ENCODE results near the gene AACS. TPM values are rescaled to one million over a fixed set of nuclear protein-coding genes. Genes with fewer than 3 reads are reported as not detected.

AACS gene
- total and polyA plus RNA-seq, 2 donors (not counting 1 experiment from before 2014, with no cell fraction given), result 6.1 to 20.8 TPM

DNA sequence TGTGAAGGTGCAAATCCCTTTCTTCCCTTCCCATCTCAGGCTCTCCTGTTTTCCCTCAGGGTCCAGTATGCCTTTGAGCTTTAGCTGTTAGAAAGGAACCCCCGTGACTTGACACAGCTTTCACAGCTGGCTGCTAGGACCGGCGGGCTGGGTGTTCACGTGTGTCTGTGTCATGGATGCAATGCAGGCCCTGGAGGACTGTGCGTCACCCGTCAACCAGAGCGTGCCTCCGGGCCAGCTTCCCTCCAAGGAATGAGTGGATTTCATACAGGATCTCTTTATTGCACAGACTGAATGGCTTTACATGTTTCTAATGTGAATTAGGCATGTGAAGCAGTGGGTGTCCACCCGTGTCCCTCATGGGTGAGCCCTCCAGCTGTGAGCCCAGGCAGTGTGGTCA is 77.4 kb downstream of the AACS start:
- no peak for ATAC-seq (ENCODE audit: low read depth)
- no peak overlapping the region for H3K9ac ChIP-seq (ENCODE audit: low read length)

DNA sequence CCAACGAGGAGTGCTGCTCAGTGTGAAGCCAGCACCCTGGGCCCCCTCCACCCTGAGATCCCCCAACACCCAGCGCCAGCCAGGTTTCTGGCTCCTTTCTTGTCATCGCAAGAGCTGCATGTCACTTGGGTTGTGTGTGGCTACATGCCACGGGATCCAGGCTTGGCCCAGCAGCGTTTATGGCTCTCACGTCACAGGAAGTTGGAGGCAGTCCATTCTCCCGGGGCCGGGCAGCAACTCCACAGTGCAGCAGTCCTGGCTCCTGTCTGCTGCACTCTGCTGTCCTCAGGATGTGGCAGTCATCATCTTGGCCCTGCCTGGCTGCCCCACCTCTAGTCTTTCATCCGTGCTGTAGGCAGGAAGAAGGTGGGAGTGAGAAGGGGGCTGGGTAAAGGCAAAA is 78.3 kb downstream of the AACS start:
- DNase-seq (no peak), ATAC-seq (ENCODE audit: low read depth) (no peak)
- no peak overlapping the region for H3K4me3 ChIP-seq (ENCODE audit: control extremely low read depth in 1 of 5, extremely low read depth in 1 of 5, insufficient read depth in 1 of 5, low read depth in 2 of 5, low read length in 4 of 5)
- Mint-ChIP-seq H3K9me3 (ENCODE audit: insufficient read depth) (no peaks in the 10 kb centered on the region), H3K27ac (no peak overlapping the region), H3K4me3 (no peak overlapping the region), H3K4me1 (peaks cover 10% of the 10 kb centered on the region), H3K27me3 (no peaks in the 10 kb centered on the region)
- intact Hi-C loops (cut with micrococcal nuclease), result no loop called here
- no peaks in the 10 kb centered on the region for H4K20me1 ChIP-seq (ENCODE audit: control insufficient read depth, insufficient read depth, low read length, poor library complexity, severe bottlenecking)
- H3K9ac ChIP-seq (ENCODE audit: low read length), result no peak overlapping the region
- H3K27me3 ChIP-seq (replicated peaks in 1 of 4; ENCODE audit: control extremely low read depth in 1 of 4, control insufficient read depth in 3 of 4, insufficient read depth in 4 of 4, low read length in 3 of 4), result no peaks in the 10 kb centered on the region
- no peaks in the 10 kb centered on the region for H3K9me3 ChIP-seq (ENCODE audit: control extremely low read depth in 1 of 3, control insufficient read depth in 2 of 3, insufficient read depth in 1 of 3, low read length in 2 of 3)
- ChIA-PET POLR2A (no interaction called here), CTCF (no interaction called here)
- TF ChIP-seq, protein P1, sequence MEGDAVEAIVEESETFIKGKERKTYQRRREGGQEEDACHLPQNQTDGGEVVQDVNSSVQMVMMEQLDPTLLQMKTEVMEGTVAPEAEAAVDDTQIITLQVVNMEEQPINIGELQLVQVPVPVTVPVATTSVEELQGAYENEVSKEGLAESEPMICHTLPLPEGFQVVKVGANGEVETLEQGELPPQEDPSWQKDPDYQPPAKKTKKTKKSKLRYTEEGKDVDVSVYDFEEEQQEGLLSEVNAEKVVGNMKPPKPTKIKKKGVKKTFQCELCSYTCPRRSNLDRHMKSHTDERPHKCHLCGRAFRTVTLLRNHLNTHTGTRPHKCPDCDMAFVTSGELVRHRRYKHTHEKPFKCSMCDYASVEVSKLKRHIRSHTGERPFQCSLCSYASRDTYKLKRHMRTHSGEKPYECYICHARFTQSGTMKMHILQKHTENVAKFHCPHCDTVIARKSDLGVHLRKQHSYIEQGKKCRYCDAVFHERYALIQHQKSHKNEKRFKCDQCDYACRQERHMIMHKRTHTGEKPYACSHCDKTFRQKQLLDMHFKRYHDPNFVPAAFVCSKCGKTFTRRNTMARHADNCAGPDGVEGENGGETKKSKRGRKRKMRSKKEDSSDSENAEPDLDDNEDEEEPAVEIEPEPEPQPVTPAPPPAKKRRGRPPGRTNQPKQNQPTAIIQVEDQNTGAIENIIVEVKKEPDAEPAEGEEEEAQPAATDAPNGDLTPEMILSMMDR (IDR thresholded peaks at IDR 0.05), result no peak
- no peak for TF ChIP-seq EZH2 (IDR thresholded peaks at IDR 0.05; ENCODE audit: borderline replicate concordance, insufficient read depth, low read depth, low read length, poor library complexity, severe bottlenecking)
- no peaks in the 10 kb centered on the region for H3K36me3 ChIP-seq (replicated peaks in 1 of 2; ENCODE audit: control extremely low read depth in 1 of 2, control insufficient read depth in 1 of 2, extremely low read depth in 1 of 2, insufficient read depth in 2 of 2, low read length in 1 of 2)
- H2AFZ ChIP-seq (ENCODE audit: insufficient read depth, low read depth, low read length, poor library complexity, severe bottlenecking), result no peak overlapping the region
- 77% methylated on average over 9 of the region's 9 CpGs for WGBS (ENCODE audit: insufficient coverage)
- H3K79me2 ChIP-seq (ENCODE audit: control insufficient read depth, insufficient read depth, low read length), result no peaks in the 10 kb centered on the region
- peaks cover 0 to 5% of the 10 kb centered on the region in 2 donors for H3K4me1 ChIP-seq (ENCODE audit: control insufficient read depth in 2 of 2, insufficient read depth in 2 of 2, low read length in 2 of 2)
- H3K27ac ChIP-seq (ENCODE audit: low read length in 2 of 2), result no peak overlapping the region
- no peak overlapping the region for H3K4me2 ChIP-seq (replicated peaks; ENCODE audit: low read depth, low read length, poor library complexity, severe bottlenecking)

More for the DNA sequence above, 77.4 kb downstream of the AACS start:
- H4K20me1 ChIP-seq (ENCODE audit: control insufficient read depth, insufficient read depth, low read length, poor library complexity, severe bottlenecking), result no peaks in the 10 kb centered on the region
- Mint-ChIP-seq H3K4me1 (peaks cover 4% of the 10 kb centered on the region), H3K9me3 (ENCODE audit: insufficient read depth) (no peaks in the 10 kb centered on the region), H3K4me3 (no peak overlapping the region), H3K27ac (no peak overlapping the region), H3K27me3 (no peaks in the 10 kb centered on the region)
- POLR2A ChIA-PET, result no interaction called here
- 92% methylated on average over 9 of the region's 9 CpGs for WGBS (ENCODE audit: insufficient coverage)
- DNase-seq, result no peak
- no peaks in the 10 kb centered on the region for H3K36me3 ChIP-seq (replicated peaks in 1 of 2; ENCODE audit: control extremely low read depth in 1 of 2, control insufficient read depth in 1 of 2, extremely low read depth in 1 of 2, insufficient read depth in 2 of 2, low read length in 1 of 2)
- H3K27me3 ChIP-seq (replicated peaks in 1 of 4; ENCODE audit: control extremely low read depth in 1 of 4, control insufficient read depth in 3 of 4, insufficient read depth in 4 of 4, low read length in 3 of 4), result no peaks in the 10 kb centered on the region
- CTCF ChIA-PET, result no interaction called here
- intact Hi-C loops (cut with micrococcal nuclease), result no loop called here
- H3K27ac ChIP-seq (ENCODE audit: low read length in 2 of 2), result no peak overlapping the region
- H3K4me2 ChIP-seq (replicated peaks; ENCODE audit: low read depth, low read length, poor library complexity, severe bottlenecking), result no peak overlapping the region
- TF ChIP-seq, protein P1 (IDR thresholded peaks at IDR 0.05), result no peak
- TF ChIP-seq EZH2 (IDR thresholded peaks at IDR 0.05; ENCODE audit: borderline replicate concordance, insufficient read depth, low read depth, low read length, poor library complexity, severe bottlenecking), result no peak
- H3K4me1 ChIP-seq (ENCODE audit: control insufficient read depth in 2 of 2, insufficient read depth in 2 of 2, low read length in 2 of 2), result no peaks in the 10 kb centered on the region
- no peak overlapping the region for H3K4me3 ChIP-seq (ENCODE audit: control extremely low read depth in 1 of 5, extremely low read depth in 1 of 5, insufficient read depth in 1 of 5, low read depth in 2 of 5, low read length in 4 of 5)
- no peaks in the 10 kb centered on the region for H3K79me2 ChIP-seq (ENCODE audit: control insufficient read depth, insufficient read depth, low read length)
- no peaks in the 10 kb centered on the region for H3K9me3 ChIP-seq (ENCODE audit: control extremely low read depth in 1 of 3, control insufficient read depth in 2 of 3, insufficient read depth in 1 of 3, low read length in 2 of 3)
- H2AFZ ChIP-seq (ENCODE audit: insufficient read depth, low read depth, low read length, poor library complexity, severe bottlenecking), result no peak overlapping the region
